Panc1 (cell line): ENCODE data around the gene MED13L. TPM values are rescaled to one million over a fixed set of nuclear protein-coding genes. Genes with fewer than 3 reads are reported as not detected.

ENCODE experiments used
- ATAC-seq: fragments of 200-7000 bp; cut with Tn5 transposase; 2 replicates; pipeline ENCODE4 v1.9.1; 2020; ENCODE audit warnings: mild to moderate bottlenecking, moderate library complexity
- BruUV-seq: library from RNA; stranded (reverse); fragments of 400-500 nt; replicated peaks from 2 replicates; lab custom pipeline; 2021; lab: Mats Ljungman, UMichigan
- CTCF ChIA-PET: fragments of 300-600 bp; sonication (Branson Sonifier 250); formaldehyde crosslinking; loops from one replicate; lab custom pipeline; 2022; ENCODE audit warnings: antibody characterized with exemption; lab: Charles Lee
- POLR2A ChIA-PET: fragments of 300-600 bp; sonication (Branson Sonifier 250); formaldehyde crosslinking; loops from one replicate; lab custom pipeline; 2022; ENCODE audit warnings: antibody characterized with exemption; lab: Charles Lee
- DNase-seq: peaks from one replicate; pipeline ENCODE4 v3.0.0-alpha.2; 2010; ENCODE audit warnings: low read depth, low spot score
- H3K27ac ChIP-seq: 2 replicates; pipeline ENCODE4 v1.5.1; 2011; ENCODE audit warnings: mild to moderate bottlenecking, low read length, inconsistent platforms
- H3K27me3 ChIP-seq: fragments of 200-500 bp; sonication (Bioruptor generic); 2 replicates; pipeline ENCODE4 v1.6.0; 2014; ENCODE audit warnings: low read length, inconsistent platforms; ENCODE audit not compliant: control insufficient read depth, insufficient read depth
- H3K36me3 ChIP-seq: fragments of 200-500 bp; sonication (Bioruptor generic); 2 replicates; pipeline ENCODE4 v1.5.1; 2014; ENCODE audit warnings: inconsistent platforms, mild to moderate bottlenecking, low read length, moderate library complexity; ENCODE audit not compliant: control insufficient read depth, insufficient read depth
- H3K4me1 ChIP-seq: 2 replicates; pipeline ENCODE4 v1.5.1; 2011; ENCODE audit warnings: inconsistent platforms, mild to moderate bottlenecking, low read length, moderate library complexity; ENCODE audit not compliant: control insufficient read depth, insufficient read depth
- H3K4me3 ChIP-seq, 2 experiments: 2 replicates each; pipeline ENCODE4 v1.5.1; 2011 to 2012; ENCODE audit warnings: low read depth in 2 of 2, low read length in 2 of 2, mild to moderate bottlenecking in 2 of 2, inconsistent platforms in 1 of 2, moderate library complexity in 1 of 2
- H3K9me3 ChIP-seq: fragments of 200-500 bp; sonication (Bioruptor generic); 2 replicates; pipeline ENCODE4 v1.5.1; 2014; ENCODE audit warnings: low read depth, mild to moderate bottlenecking, inconsistent platforms, low read length, moderate library complexity; ENCODE audit not compliant: control insufficient read depth, insufficient read depth
- POLR2AphosphoS5 ChIP-seq: IDR thresholded peaks from 2 replicates; pipeline ENCODE4 v1.6.1; 2012; ENCODE audit warnings: mild to moderate bottlenecking, low read depth, low read length, moderate library complexity
- SIN3A ChIP-seq: IDR thresholded peaks from 2 replicates; pipeline ENCODE4 v1.6.1; 2012; ENCODE audit warnings: low read depth, mild to moderate bottlenecking, low read length, moderate library complexity, borderline replicate concordance; ENCODE audit not compliant: insufficient read depth
- TCF7L2 ChIP-seq: IDR thresholded peaks from 2 replicates; pipeline ENCODE4 v1.6.1; 2011; ENCODE audit warnings: mild to moderate bottlenecking, low read depth, low read length, inconsistent platforms
- in situ Hi-C: cut with HindIII; loops from 2 replicates; pipeline ENCODE4 v1.10.0; 2016; ENCODE audit warnings: low sequenced_read_pairs, low pct_unique_long_range_greater_than_20kb
- intact Hi-C: fragments of 100-400 bp; cut with micrococcal nuclease; formaldehyde crosslinking; loops from one replicate; pipeline ENCODE4 v1.10.0; 2022; ENCODE audit not compliant: unreplicated experiment
- total RNA-seq: library from RNA; stranded (reverse); gene quantifications from one replicate; pipeline ENCODE4 v1.2.1, GENCODE V29; 2021; ENCODE audit not compliant: unreplicated experiment
- TF ChIP-seq, protein P1 (sequence below), 2 experiments: IDR thresholded peaks; 2 replicates each; pipeline ENCODE4 v1.6.1; 2011 to 2012; ENCODE audit warnings: low read depth in 2 of 2, control low read depth in 1 of 2, low read length in 1 of 2, mild to moderate bottlenecking in 1 of 2, moderate library complexity in 1 of 2; ENCODE audit not compliant: insufficient read depth in 1 of 2
- TF ChIP-seq, protein P2 (sequence below): fragments of 450-650 bp; IDR thresholded peaks from 2 replicates; pipeline ENCODE4 v1.5.1; 2017; ENCODE audit warnings: mild to moderate bottlenecking

MED13L gene
- total RNA-seq, 1 experiment from 2014 or later, result 170 TPM

DNA sequence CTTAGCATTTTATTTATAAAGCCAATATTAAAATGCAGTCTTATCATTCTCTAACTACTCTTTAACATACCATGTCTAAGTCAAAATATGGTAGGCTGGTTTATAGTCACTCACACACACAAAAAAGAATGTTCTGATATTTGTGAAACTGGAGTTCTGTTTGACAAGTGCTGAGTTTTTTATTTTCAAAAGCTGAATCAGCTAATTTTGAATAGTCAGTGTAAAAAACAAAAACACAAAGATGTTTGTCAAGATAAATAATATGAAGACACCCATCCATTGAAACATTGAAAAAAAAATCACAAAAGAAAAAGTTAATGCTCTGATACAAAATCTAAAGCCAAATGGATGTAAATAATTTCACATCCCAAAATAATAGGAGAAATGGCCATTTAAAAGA is 231.5 kb downstream of the MED13L start:
- Histone ChIP-seq H3K4me1 (peaks cover 22% of the 10 kb centered on the region; the same call in 1 of the 2 replicates), H3K9me3 (no peaks in the 10 kb centered on the region), H3K27ac (no peak overlapping the region), H3K36me3 (no peaks in the 10 kb centered on the region), H3K27me3 (no peaks in the 10 kb centered on the region), H3K4me3 (no peak overlapping the region)
- in situ Hi-C loops (no loop called here), intact Hi-C loops (no loop called here)
- ChIA-PET CTCF (no interaction called here), POLR2A (no interaction called here)
- no TSS peak for BruUV-seq
- TF ChIP-seq, protein P1, sequence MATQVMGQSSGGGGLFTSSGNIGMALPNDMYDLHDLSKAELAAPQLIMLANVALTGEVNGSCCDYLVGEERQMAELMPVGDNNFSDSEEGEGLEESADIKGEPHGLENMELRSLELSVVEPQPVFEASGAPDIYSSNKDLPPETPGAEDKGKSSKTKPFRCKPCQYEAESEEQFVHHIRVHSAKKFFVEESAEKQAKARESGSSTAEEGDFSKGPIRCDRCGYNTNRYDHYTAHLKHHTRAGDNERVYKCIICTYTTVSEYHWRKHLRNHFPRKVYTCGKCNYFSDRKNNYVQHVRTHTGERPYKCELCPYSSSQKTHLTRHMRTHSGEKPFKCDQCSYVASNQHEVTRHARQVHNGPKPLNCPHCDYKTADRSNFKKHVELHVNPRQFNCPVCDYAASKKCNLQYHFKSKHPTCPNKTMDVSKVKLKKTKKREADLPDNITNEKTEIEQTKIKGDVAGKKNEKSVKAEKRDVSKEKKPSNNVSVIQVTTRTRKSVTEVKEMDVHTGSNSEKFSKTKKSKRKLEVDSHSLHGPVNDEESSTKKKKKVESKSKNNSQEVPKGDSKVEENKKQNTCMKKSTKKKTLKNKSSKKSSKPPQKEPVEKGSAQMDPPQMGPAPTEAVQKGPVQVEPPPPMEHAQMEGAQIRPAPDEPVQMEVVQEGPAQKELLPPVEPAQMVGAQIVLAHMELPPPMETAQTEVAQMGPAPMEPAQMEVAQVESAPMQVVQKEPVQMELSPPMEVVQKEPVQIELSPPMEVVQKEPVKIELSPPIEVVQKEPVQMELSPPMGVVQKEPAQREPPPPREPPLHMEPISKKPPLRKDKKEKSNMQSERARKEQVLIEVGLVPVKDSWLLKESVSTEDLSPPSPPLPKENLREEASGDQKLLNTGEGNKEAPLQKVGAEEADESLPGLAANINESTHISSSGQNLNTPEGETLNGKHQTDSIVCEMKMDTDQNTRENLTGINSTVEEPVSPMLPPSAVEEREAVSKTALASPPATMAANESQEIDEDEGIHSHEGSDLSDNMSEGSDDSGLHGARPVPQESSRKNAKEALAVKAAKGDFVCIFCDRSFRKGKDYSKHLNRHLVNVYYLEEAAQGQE (IDR thresholded peaks at IDR 0.05; ENCODE audit: insufficient read depth in 1 of 2, low read depth in 2 of 2, low read length in 1 of 2), result no peak
- TF ChIP-seq POLR2AphosphoS5, result no peak
- TF ChIP-seq SIN3A, result no peak
- TF ChIP-seq, protein P2, sequence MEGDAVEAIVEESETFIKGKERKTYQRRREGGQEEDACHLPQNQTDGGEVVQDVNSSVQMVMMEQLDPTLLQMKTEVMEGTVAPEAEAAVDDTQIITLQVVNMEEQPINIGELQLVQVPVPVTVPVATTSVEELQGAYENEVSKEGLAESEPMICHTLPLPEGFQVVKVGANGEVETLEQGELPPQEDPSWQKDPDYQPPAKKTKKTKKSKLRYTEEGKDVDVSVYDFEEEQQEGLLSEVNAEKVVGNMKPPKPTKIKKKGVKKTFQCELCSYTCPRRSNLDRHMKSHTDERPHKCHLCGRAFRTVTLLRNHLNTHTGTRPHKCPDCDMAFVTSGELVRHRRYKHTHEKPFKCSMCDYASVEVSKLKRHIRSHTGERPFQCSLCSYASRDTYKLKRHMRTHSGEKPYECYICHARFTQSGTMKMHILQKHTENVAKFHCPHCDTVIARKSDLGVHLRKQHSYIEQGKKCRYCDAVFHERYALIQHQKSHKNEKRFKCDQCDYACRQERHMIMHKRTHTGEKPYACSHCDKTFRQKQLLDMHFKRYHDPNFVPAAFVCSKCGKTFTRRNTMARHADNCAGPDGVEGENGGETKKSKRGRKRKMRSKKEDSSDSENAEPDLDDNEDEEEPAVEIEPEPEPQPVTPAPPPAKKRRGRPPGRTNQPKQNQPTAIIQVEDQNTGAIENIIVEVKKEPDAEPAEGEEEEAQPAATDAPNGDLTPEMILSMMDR, result no peak
- TF ChIP-seq TCF7L2, result no peak
- ATAC-seq (no peak), DNase-seq (no peak)

DNA sequence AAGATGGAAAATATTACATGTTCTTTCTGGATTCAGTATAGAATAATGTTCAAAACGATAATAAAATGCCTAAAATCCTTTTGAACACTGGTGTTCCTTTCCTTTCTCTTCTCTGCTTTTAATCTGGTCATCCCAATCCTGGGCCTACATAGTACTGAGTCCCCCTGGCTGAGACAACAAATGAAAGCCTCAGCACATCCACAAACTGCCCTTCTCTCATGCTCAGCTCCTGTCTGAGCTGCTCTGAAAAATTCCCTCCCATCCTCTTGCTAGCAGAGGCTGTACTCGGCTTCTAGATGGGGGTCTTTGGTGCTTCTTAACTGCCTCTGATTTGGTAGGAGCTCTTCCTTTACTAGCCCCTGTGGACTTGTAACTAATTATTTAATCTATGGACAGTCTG is 232.3 kb downstream of the MED13L start:
- no TSS peak for BruUV-seq
- POLR2A ChIA-PET, result no interaction called here
- Histone ChIP-seq H3K27me3 (no peaks in the 10 kb centered on the region), H3K36me3 (no peaks in the 10 kb centered on the region), H3K4me1 (peaks cover 21% of the 10 kb centered on the region; the same call in 1 of the 2 replicates), H3K9me3 (no peaks in the 10 kb centered on the region), H3K4me3 (no peak overlapping the region), H3K27ac (peak overlapping the region; percentile 64)
- ATAC-seq (no peak), DNase-seq (no peak)
- CTCF ChIA-PET, result no interaction called here
- TF ChIP-seq TCF7L2, result no peak
- TF ChIP-seq, protein P2, result no peak
- no peak for TF ChIP-seq SIN3A
- TF ChIP-seq, protein P1 (IDR thresholded peaks at IDR 0.05; ENCODE audit: insufficient read depth in 1 of 2, low read depth in 2 of 2, low read length in 1 of 2), result no peak
- TF ChIP-seq POLR2AphosphoS5, result no peak
- intact Hi-C loops, result no loop called here
- in situ Hi-C loops, result no loop called here
